Umbilical cord (tissue), 2 donors: Measurements from ENCODE around the gene ZBTB48. TPM values are rescaled to one million over a fixed set of nuclear protein-coding genes. Genes with fewer than 3 reads are reported as not detected.
"Not testable (repeated sequence)": the region's sequence is repeated elsewhere in the genome, so short reads cannot be mapped to it uniquely, and the experiment has no call there.

Experiments used
- DNase-seq: peaks from one replicate; pipeline ENCODE4 v3.0.0-alpha.2; 2015; ENCODE audit warnings: low spot score
- total RNA-seq: library from RNA; depleted of rRNA; stranded (reverse); fragments of >200 nt; gene quantifications from one replicate; pipeline ENCODE4 v1.2.3, GENCODE V29; 2014; ENCODE audit warnings: low replicate concordance; ENCODE audit not compliant: insufficient read depth

The ZBTB48 gene
- total RNA-seq, 1 donor from 2014 or later: 24.1 TPM

DNA sequence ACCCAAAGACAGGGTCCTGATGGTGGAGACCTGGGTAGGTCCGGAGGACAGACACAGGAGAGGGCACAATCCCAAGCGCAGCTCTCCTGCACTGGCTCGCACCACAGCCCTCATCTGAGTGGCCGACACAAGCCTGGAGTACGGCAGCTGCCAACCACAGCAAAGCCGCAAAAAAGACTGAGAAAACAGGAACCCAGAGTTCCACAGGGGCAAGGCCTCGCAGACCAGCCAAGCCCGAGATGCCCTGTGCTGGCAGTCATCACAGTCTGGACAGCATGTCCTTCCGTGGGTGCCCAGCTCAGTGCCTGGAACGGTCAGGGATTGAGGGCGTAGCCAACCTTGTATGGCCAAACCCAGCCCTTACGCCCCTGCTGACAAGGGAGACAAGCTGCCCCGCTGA is 11.4 kb downstream of the ZBTB48 start:
- DNase-seq: no peak

- DNase-seq: no peak
Measured at GRCh38 chr1:6591644-6592043, 11.8 kb downstream of the ZBTB48 start.

GRCh38 chr1:6592441-6592840 is 12.6 kb downstream of the ZBTB48 start:
- DNase-seq: no peak

DNA sequence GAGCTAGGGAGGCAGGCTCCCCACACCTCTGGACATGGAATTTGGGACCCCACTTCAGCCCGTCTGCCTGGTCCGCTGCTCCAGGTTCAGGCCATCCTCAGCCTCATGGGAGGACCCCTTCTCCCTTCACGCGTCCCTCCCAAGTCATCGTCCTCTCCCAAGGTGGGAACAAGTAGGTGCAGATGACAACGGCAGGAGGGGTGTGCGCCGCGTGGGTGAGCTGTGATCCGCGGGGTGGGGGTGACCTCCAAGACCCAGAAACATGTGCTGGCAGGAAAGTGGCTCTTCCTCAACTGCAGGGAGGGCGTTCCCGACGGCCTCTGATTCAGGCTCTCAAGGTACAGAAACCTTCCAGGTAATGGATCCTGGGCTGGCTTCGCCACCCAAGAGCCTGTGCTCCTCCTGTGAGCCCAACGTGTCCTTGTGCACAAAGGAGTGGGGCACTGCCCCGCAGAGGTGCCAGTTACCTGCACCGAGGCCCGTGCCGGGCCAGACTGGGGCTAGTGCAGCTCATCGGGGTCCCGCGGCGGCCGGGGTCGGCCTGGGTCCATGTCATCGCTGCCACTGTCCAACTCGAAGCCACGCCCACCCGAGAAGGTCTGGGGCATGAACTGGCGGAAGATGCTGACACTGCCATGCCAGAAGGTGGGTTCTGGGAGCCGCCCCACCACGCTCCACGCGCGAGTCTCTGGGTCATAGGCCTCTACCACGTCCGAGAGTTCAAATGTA is 13.2 kb downstream of the ZBTB48 start:
- no peak for DNase-seq

GRCh38 chr1:6593810-6594209 is 14.0 kb downstream of the ZBTB48 start:
- DNase-seq: no peak

- DNase-seq: no peak
Measured at GRCh38 chr1:6594977-6595740, 15.4 kb downstream of the ZBTB48 start.

DNA sequence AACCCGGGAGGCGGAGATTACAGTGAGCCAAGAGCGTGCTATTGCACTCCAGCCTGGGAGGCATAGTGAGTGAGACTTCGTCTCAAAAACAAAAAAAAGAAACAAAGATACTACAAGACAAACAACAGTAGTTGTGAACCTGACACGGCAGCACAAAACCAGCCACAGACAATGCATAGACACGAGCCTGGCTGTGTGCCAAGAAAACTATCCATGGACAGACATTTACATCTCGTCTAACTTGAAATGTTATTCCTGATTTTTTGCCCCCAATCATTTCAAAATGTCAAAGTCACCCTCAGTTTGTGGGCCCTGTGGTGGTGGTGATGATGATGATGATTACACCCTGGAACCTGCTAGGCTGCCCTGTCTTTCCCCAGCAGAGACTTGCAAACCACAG is 16.6 kb downstream of the ZBTB48 start:
- DNase-seq: no peak

- no peak for DNase-seq
Measured at GRCh38 chr1:6596886-6597776, 17.3 kb downstream of the ZBTB48 start.

- no peak for DNase-seq
Measured at GRCh38 chr1:6597777-6598131, 18.0 kb downstream of the ZBTB48 start.

GRCh38 chr1:6599141-6599975 is 19.6 kb downstream of the ZBTB48 start:
- no peak for DNase-seq

GRCh38 chr1:6599991-6600390 is 20.2 kb downstream of the ZBTB48 start:
- DNase-seq: not testable (repeated sequence)

DNA sequence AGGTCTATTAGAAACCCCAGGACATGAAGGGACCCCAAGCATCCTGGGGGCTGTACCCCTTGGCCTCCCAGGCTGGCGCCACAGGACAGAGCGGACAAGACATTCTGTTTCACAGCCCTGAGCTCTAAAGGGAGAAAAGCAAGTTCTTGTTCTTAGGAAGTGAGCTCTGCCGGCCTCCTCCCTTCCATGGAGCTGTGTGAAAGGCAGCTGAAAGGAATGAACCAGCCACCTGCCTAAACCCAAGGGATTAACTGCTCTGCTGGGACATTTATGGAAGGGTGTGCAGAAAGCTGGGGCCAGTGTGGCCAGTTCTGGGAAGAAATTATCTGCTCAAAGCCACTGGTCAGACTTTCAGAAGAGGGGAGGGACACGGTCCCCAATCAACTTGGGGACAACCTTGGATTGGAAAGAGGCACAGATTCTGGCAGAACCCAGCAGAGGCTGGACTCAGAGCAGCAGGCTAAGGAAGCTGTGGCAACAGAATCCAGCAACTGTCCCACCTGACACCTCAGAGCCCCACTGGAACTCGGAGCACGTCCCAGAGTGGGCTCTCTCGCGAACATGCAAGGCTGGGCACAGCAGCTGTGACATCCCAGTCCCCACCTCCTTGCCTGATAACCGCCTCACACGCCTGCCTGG is 20.7 kb downstream of the ZBTB48 start:
- no peak for DNase-seq

DNA sequence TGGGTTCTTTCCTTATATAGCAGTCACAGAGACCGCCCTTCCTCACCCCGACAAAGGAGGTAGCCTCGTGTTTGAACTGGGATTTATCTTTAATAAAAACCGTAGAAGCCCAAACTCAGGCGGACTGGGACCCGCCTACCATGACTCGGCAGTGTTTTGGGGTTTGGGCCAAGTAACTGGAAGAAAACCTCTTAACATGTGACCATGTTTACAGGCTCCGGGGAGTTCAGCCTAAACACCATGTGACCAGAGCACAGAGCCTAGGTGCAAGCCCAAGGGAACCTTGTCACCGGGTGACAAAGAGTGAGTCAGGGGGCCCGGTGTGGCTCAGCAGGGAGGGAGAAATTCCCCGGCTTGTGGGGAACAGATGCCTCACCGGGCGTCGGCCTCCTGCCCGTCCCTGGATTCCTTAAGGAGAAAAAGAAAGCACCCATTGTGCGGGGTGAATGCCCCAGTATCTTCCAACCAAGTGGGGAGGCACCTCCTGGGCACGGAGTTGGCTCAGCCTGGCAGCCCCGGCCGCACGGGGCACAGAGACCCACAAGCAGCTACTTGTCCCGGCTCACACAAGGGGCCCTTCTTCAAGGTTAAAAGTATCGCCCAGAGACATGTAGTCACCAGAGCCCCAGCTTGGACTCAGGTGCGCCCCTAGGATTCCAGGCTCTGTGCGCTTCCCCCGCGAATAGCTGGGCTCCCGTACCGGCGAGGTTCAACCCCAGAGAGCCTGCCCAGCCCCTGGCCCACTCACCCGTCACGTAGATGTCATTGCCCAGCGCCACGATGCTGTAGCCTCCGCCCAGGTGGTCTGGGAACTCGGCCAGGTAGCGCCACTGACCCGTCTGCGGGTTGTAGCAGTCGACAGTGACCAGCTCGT is 21.5 kb downstream of the ZBTB48 start:
- peak; percentile 90 for DNase-seq

DNA sequence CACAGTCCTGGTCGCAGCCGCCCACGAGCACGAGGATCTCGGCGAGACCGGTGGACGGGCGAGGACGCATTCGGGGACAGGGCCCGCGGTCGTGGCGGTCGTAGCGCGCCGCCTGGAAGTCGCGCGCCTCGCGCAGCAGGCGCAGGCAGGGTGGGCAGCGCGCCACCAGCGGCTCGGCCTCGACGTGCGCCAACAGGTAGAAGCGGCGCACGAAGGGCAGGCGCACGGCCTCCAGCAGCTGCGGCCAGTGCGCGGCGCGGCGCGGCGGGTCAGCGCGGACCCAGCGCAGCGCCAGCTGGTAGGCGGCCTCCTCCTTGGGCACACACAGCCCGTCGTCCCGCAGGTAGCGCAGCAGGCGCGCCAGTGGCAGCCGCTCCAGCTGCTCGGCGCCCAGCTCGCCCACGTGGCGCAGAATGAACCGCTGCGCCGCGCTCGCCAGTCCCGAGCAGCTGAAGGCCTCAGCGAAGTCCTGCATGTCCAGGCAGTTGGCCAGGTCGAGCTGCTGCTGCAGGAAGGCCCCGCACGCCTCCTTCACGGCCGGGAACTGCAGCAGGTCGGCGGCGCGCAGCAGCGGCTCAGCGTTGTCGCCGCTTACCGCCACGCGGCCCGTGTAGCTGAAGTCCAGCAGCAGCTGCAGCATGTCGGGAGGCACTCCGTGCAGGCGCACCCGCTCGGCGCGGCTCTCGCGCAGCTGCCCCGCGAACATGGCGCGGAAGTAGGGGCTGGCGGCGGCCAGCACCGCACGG is 22.3 kb downstream of the ZBTB48 start:
- no peak for DNase-seq

GRCh38 chr1:6602669-6603237 is 23.0 kb downstream of the ZBTB48 start, which contains the start of gene KLHL21:
TSS of gene KLHL21 (minus strand) at chr1:6602869. CDS start at chr1:6602817, 52 bp downstream.
- DNase-seq: peak; percentile 90

DNA sequence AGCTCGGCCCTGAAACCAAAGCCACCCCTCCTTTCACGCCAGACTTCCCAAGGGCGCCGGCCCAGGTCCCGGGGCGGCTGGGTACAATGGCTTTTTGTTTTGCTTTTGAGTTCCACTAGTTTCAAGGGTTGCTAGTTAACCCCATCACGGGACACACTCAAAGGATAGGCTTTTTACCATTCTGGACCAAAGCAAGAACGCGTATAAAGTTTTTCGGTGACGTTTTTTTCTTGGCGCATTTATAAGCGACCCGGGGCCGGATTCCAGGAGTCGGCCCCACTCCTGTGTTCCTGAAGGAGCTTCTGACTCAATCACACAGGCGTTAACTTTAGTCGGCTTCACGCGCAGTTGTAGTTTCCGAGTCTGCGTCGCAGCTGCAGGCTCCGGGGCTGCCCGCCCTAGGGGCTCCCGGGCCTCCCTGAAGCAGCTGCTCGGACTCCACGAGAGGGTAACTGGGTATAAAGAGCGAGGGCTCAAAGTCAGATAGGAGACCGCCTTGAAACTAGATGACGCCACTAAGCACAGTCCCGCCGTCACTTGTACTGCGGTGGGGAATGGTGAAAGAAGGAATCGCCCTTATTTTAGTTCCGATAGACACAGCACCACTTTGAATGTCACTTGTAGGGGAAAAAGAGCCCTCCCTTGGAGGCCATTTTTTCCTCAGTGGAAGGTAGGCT is 23.6 kb downstream of the ZBTB48 start:
- DNase-seq: peak; percentile 87

DNA sequence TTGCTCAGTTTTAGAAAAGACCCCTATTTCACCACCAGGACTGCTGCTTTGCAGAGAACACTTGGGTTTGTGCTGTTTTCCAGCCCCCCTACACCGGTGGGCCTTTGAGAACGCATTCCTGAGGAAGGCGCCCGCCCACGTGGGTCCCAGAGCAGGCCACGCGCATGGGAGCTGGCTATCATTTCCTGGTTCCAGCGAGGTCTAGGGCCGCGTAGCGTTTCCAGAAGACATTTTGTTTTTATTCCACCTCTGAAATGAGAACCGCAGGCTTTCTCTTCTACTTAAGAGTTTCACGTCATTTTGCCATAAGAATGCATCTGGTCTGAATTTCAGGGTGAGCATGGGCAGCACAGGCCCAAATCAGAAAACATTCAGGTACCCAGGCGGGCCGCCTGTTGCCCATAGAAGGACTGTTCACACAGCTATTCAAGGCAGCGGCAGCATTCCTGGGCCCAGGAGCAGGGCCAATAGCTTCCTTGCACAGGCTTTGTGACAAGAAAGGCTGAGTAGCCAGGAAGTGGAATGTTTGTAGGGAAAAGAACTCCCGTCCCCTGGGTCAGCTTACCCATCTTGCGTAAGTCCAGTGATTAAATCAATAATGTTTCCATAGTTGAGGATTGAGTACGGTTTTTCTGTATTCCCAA is 24.2 kb downstream of the ZBTB48 start:
- DNase-seq: peak; percentile 85
